NCI-H2196 treated with DMSO at 0.1 percent for 48 hours (cell line): ENCODE data around the gene AKT1S1.

ENCODE experiments used
- DNase-seq: peaks from one replicate; lab custom pipeline; 2025; ENCODE audit not compliant: unreplicated experiment; lab: John Stamatoyannopoulos, UW

The AKT1S1 gene

GRCh38 chr19:49855676-49856573 lies 21.2 kb downstream of the AKT1S1 start:
- DNase-seq: no peak

GRCh38 chr19:49855277-49855675 lies 21.9 kb downstream of the AKT1S1 start:
- DNase-seq: no peak

GRCh38 chr19:49854378-49855263 lies 22.5 kb downstream of the AKT1S1 start:
- DNase-seq: no peak

GRCh38 chr19:49853852-49854377 lies 23.2 kb downstream of the AKT1S1 start:
- DNase-seq: no peak

GRCh38 chr19:49852631-49853126 lies 24.5 kb downstream of the AKT1S1 start:
- no peak for DNase-seq

- no peak for DNase-seq
These were observed 25.5 kb downstream of the AKT1S1 start for GRCh38 chr19:49851456-49852259.

GRCh38 chr19:49850487-49851342 lies 26.4 kb downstream of the AKT1S1 start, which contains the start of gene PTOV1:
Gene PTOV1, plus strand, starts transcription at chr19:49851159.
- DNase-seq: peak; percentile 90

- no peak for DNase-seq
These were observed 27.0 kb downstream of the AKT1S1 start for GRCh38 chr19:49850221-49850486.

- no peak for DNase-seq
These were observed 27.5 kb downstream of the AKT1S1 start for GRCh38 chr19:49849433-49850220.

GRCh38 chr19:49848938-49849337 lies 28.2 kb downstream of the AKT1S1 start:
- DNase-seq: no peak

GRCh38 chr19:49847731-49848696 lies 29.1 kb downstream of the AKT1S1 start:
- DNase-seq: no peak

- DNase-seq: no peak
These were observed 30.7 kb downstream of the AKT1S1 start for GRCh38 chr19:49846408-49846807.

GRCh38 chr19:49845414-49845813 lies 31.7 kb downstream of the AKT1S1 start:
- DNase-seq: no peak

- DNase-seq: no peak
These were observed 32.7 kb downstream of the AKT1S1 start for GRCh38 chr19:49844138-49845095.

GRCh38 chr19:49843265-49843664 lies 33.9 kb downstream of the AKT1S1 start:
- DNase-seq: no peak

GRCh38 chr19:49840736-49841249 lies 36.4 kb downstream of the AKT1S1 start:
- DNase-seq: no peak

GRCh38 chr19:49840321-49840720 lies 36.8 kb downstream of the AKT1S1 start:
- no peak for DNase-seq
